DMS153 treated with DMSO at 0.1 percent for 48 hours (cell line): Measurements from ENCODE around the gene C3orf80.
"Not testable (repeated sequence)": the region's sequence is repeated elsewhere in the genome, so short reads cannot be mapped to it uniquely, and the experiment has no call there.

Experiments
- DNase-seq: peaks from one replicate; lab custom pipeline; 2025; ENCODE audit not compliant: unreplicated experiment; lab: John Stamatoyannopoulos, UW

The C3orf80 gene

GRCh38 chr3:160225176-160226025 is at the start of gene C3orf80:
TSS of gene C3orf80 (plus strand) at chr3:160225422. CDS start at chr3:160225636, 214 bp downstream.
- peak; percentile 8 for DNase-seq

- DNase-seq = no peak
Measured at GRCh38 chr3:160176923-160177322, 48.3 kb upstream of the C3orf80 start.

GRCh38 chr3:160178661-160179060 is 46.6 kb upstream of the C3orf80 start:
- DNase-seq = not testable (repeated sequence)

- DNase-seq = not testable (repeated sequence)
Measured at GRCh38 chr3:160179403-160179802, 45.8 kb upstream of the C3orf80 start.

- DNase-seq = no peak
Measured at GRCh38 chr3:160179906-160180305, 45.3 kb upstream of the C3orf80 start.

- peak; percentile 9 for DNase-seq
Measured at GRCh38 chr3:160180581-160181216, 44.5 kb upstream of the C3orf80 start.

- no peak for DNase-seq
Measured at GRCh38 chr3:160183345-160184076, 41.7 kb upstream of the C3orf80 start.

GRCh38 chr3:160184655-160185054 is 40.6 kb upstream of the C3orf80 start:
- no peak for DNase-seq

GRCh38 chr3:160185751-160186150 is 39.5 kb upstream of the C3orf80 start:
- DNase-seq = no peak

- DNase-seq = no peak
Measured at GRCh38 chr3:160187288-160187687, 37.9 kb upstream of the C3orf80 start.

- DNase-seq = no peak
Measured at GRCh38 chr3:160192310-160193029, 32.8 kb upstream of the C3orf80 start.

- DNase-seq = no peak
Measured at GRCh38 chr3:160193644-160194192, 31.5 kb upstream of the C3orf80 start.

- DNase-seq = no peak
Measured at GRCh38 chr3:160194438-160194837, 30.8 kb upstream of the C3orf80 start.

GRCh38 chr3:160195106-160195505 is 30.1 kb upstream of the C3orf80 start:
- no peak for DNase-seq

GRCh38 chr3:160196511-160197104 is 28.6 kb upstream of the C3orf80 start:
- DNase-seq = no peak

- DNase-seq = no peak
Measured at GRCh38 chr3:160199108-160199507, 26.1 kb upstream of the C3orf80 start.

- DNase-seq = no peak
Measured at GRCh38 chr3:160200353-160200752, 24.9 kb upstream of the C3orf80 start.

GRCh38 chr3:160204396-160205011 is 20.7 kb upstream of the C3orf80 start:
- not testable (repeated sequence) for DNase-seq

GRCh38 chr3:160205606-160206005 is 19.6 kb upstream of the C3orf80 start:
- DNase-seq = no peak

- no peak for DNase-seq
Measured at GRCh38 chr3:160210341-160210740, 14.9 kb upstream of the C3orf80 start.
